Measurements from ENCODE around the gene KLKB1. TPM values are rescaled to one million over a fixed set of nuclear protein-coding genes. Genes with fewer than 3 reads are reported as not detected.
A peak's percentile ranks its signal among the peaks of the same experiment; 100 is the strongest.

The KLKB1 gene
- total RNA-seq, 4 donors from 2014 or later = 1.7 to 2.0 (median 1.9) TPM; not detected in 1

GRCh38 chr4:186225848-186226247, 1.5 kb upstream of the KLKB1 start:
- DNase-seq = no peak
- TF ChIP-seq POLR2A (IDR thresholded peaks at IDR 0.05) = no peak
- TF ChIP-seq POLR2AphosphoS5 (IDR thresholded peaks at IDR 0.05) = no peak

GRCh38 chr4:186226521-186227189, 652 bp upstream of the KLKB1 start:
- peaks cover 0 to 19% (median 6%) of the 10 kb centered on the region in 4 donors for H3K4me1 ChIP-seq
- 98 to 100% methylated on average over 1 to 3 of the region's 3 CpGs for WGBS, 2 donors (ENCODE audit: low coverage in 1 of 2)
- in situ Hi-C loops (cut with MboI; ENCODE audit: low pct_ligation_motif_present in 1 of 4, low pct_unique_long_range_greater_than_20kb in 1 of 4, low sequenced_read_pairs in 3 of 4) (no loop called here), intact Hi-C loops (cut with DNase I; ENCODE audit: low total_unique reads) (no loop called here)
- peaks cover 3 to 5% of the 10 kb centered on the region in 2 donors for H3K9me3 ChIP-seq
- H3K27me3 ChIP-seq = no peaks in the 10 kb centered on the region
- TF ChIP-seq POLR2A (IDR thresholded peaks at IDR 0.05) (no peak), POLR2AphosphoS5 (IDR thresholded peaks at IDR 0.05) (no peak), CTCF (IDR thresholded peaks at IDR 0.05) (no peak), EP300 (IDR thresholded peaks at IDR 0.05; ENCODE audit: low read depth) (no peak)
- no peaks in the 10 kb centered on the region for H3K36me3 ChIP-seq
- no peak overlapping the region for H3K27ac ChIP-seq
- no peak for DNase-seq
- no peak overlapping the region for H3K4me3 ChIP-seq

More at GRCh38 chr4:186225848-186226247, 1.5 kb upstream of the KLKB1 start:
- Histone ChIP-seq H3K36me3 (no peaks in the 10 kb centered on the region), H3K27me3 (no peaks in the 10 kb centered on the region), H3K4me1 (peaks cover 0 to 19% (median 6%) of the 10 kb centered on the region in 4 donors), H3K9me3 (peaks cover 3 to 5% of the 10 kb centered on the region in 2 donors), H3K4me3 (no peak overlapping the region), H3K27ac (no peak overlapping the region)
- in situ Hi-C loops (cut with MboI; ENCODE audit: low pct_ligation_motif_present in 1 of 4, low pct_unique_long_range_greater_than_20kb in 1 of 4, low sequenced_read_pairs in 3 of 4) = no loop called here
- intact Hi-C loops (cut with DNase I; ENCODE audit: low total_unique reads) = no loop called here

GRCh38 chr4:186227744-186228513, 622 bp downstream of the KLKB1 start:
- H3K36me3 ChIP-seq = no peaks in the 10 kb centered on the region
- no peak for TF ChIP-seq POLR2A (IDR thresholded peaks at IDR 0.05)
- in situ Hi-C loops (cut with MboI; ENCODE audit: low pct_ligation_motif_present in 1 of 4, low pct_unique_long_range_greater_than_20kb in 1 of 4, low sequenced_read_pairs in 3 of 4) (no loop called here), intact Hi-C loops (cut with DNase I; ENCODE audit: low total_unique reads) (no loop called here)
- DNase-seq = no peak
- H3K9me3 ChIP-seq = peaks cover 3 to 5% of the 10 kb centered on the region in 2 donors
- H3K4me3 ChIP-seq = peak overlapping the region in 2 of 4 donors; percentile 0 to 5
- H3K27me3 ChIP-seq = no peaks in the 10 kb centered on the region
- 13% methylated on average over 2 of the region's 2 CpGs for WGBS, 2 donors (ENCODE audit: low coverage in 1 of 2)
- peaks cover 0 to 19% (median 6%) of the 10 kb centered on the region in 4 donors for H3K4me1 ChIP-seq
- no peak overlapping the region for H3K27ac ChIP-seq

DNA sequence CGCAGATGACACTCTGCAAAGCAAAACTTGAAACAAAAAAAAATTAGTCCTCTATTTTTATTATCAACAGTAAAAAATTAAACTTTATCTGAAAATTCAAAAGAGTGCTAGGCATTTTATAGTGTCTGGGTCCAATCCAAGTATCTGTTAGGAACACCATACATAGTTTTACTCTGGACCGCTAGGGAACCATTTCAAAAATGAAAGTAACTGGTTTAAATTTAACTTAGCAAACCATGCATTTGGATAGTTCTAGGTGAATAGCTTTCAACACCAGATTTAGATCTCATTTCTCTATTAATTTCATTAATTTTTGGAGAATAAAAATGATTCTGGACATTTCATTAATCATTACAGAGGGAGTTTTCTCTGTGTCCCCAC, 1.2 kb downstream of the KLKB1 start:
- in situ Hi-C loops (cut with MboI; ENCODE audit: low pct_ligation_motif_present in 1 of 4, low pct_unique_long_range_greater_than_20kb in 1 of 4, low sequenced_read_pairs in 3 of 4) = no loop called here
- WGBS, 2 donors (ENCODE audit: low coverage in 1 of 2) = 46 to 48% methylated on average over 2 of the region's 2 CpGs
- no peak overlapping the region for H3K27ac ChIP-seq

More for the DNA sequence above, 1.2 kb downstream of the KLKB1 start:
- Histone ChIP-seq H3K4me1 (peaks cover 0 to 19% (median 6%) of the 10 kb centered on the region in 4 donors), H3K4me3 (peak overlapping the region in 2 of 4 donors; percentile 0 to 5), H3K27me3 (no peaks in the 10 kb centered on the region), H3K36me3 (no peaks in the 10 kb centered on the region), H3K9me3 (peaks cover 3 to 5% of the 10 kb centered on the region in 2 donors)
- no peak for TF ChIP-seq POLR2A (IDR thresholded peaks at IDR 0.05)
- TF ChIP-seq CTCF (IDR thresholded peaks at IDR 0.05) = no peak
- TF ChIP-seq EP300 (IDR thresholded peaks at IDR 0.05; ENCODE audit: low read depth) = no peak
- no peak for TF ChIP-seq POLR2AphosphoS5 (IDR thresholded peaks at IDR 0.05)
- intact Hi-C loops (cut with DNase I; ENCODE audit: low total_unique reads) = no loop called here
- DNase-seq = no peak

Data from transverse colon (tissue), 4 donors.